CD4-positive, alpha-beta T cell treated with Interferon alpha-2 for 1 hour (primary cell): ENCODE data around the gene OGA.

Source experiments
- DNase-seq, 2 donors: peaks; one replicate each; pipeline ENCODE4 v3.0.0-alpha.2; 2020 to 2022

The OGA gene

DNA sequence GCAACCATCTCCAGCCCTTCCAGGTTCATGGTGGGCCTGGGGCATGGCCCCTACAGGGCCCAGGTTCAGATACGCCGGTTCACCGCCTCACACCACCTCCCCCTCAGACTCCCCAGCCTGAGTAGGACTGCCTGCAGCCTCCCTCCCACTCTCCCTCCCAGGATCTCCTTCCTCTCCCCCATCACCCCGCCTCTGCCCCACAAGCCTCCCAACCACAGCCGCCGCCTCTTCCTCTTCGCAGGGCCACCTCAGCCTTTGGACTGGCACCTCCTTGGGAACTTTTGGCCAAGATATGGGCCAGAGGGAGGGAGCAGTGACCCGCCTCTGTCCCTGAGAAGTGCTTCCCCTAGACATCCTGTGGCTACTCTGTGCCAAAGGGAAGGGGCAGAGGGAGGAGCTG lies 16.1 kb upstream of the OGA start:
- peak in 1 of 2 donors; percentile 37 for DNase-seq

DNA sequence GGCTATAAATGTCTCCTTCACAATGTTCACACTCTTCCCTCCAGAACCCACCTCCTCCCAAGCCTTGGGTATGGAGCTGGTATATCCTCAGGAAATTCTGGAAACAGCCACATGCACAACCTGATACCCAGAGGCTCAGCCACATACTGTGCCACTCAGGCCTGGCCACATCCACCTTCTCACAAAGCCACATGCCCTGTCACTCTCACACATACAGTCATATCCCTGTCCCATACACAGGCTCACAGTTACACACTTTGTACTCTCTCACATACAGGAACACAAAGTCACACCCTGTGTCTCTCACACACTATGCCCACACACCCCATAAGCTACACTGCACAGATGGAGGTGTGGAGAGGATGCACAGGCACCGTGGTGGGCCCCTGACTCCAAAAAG lies 15.2 kb upstream of the OGA start:
- no peak for DNase-seq

DNA sequence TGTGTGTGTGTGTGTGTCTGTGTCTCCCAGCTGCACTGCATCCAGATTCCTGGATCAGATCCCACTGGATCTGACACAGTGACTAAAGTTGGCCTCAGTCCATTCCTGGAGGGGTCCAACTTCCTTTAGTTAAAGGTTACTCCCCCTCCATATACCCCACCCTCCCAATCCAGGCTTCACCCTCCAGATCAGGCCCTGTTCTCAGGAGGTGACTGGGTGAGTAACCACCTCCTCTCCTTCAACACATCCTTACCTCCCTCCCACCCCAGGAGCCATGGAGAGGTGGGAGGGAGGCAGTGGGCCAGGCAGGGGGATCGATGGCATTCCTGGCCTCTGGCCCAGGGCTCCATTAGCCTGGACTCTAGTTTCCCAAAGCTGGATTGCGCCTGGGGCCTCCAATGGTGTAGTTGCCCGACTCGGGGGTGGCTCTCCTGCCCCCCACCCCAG lies 14.1 kb upstream of the OGA start:
- no peak for DNase-seq

DNA sequence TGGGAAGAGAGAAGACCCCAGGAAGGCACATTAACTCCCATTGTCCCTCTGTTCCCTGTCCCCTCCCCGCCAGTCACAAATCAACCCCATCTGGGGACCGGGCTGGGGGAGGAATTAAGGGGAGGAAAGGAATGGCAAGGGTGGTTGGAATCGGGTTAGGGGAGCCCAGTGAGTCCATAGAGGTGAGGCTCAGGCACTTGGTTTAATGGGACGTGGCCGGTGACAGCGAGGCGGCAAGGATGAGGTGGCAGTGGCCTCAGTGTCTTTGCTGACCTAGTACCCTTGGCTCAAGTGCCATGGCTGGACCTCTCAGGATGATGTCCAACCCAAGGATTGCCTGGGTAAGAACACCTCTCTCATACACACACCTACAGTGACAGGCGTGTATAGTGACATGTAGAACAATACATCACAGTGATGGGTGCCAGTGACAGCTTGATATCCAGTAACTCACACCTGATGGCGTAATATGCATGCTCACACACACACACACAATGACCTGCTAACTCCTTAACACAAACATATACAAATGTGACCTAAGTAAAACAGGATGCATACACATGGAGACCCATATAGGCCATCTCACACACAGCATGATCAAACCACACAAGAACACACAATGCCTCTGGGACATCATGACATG lies 13.0 kb upstream of the OGA start:
- DNase-seq = no peak

DNA sequence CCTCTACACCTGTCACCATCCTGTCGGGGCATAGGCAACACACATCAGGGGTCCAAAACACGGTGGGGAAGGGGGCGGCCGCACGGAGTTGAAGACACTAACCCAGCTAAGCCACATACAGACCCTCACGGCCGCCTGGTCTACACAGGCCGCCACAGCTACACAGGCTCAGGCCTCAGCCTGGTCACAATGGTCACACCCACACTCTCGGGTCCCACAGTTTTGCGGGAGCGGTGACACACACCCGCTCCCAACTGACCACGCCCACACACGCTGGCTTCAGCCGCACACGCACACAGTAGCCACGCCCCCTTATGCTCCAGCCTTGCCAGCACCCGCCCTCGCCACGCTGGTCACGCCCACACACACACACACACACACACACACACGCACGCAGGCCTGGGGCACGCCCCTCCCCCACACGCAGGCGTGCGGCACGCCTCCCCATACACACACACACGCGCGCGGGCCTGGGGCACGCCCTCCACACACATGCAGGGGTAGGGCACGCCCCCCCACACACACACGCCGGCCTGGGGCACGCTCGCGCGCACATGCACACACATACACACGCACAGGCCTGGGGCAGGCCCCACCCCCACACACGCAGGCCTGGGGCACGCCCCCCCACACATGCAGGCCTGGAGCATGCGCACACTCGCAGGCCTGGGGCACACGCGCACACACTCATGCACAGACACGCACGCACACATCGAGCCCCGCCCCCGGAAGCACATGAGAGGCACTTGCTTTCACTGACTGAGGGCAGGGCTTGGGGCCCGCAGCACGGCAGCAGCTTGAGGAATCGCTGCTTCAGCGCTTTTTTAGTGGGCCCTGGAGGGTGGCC lies 12.3 kb upstream of the OGA start:
- DNase-seq = peak; percentile 95

DNA sequence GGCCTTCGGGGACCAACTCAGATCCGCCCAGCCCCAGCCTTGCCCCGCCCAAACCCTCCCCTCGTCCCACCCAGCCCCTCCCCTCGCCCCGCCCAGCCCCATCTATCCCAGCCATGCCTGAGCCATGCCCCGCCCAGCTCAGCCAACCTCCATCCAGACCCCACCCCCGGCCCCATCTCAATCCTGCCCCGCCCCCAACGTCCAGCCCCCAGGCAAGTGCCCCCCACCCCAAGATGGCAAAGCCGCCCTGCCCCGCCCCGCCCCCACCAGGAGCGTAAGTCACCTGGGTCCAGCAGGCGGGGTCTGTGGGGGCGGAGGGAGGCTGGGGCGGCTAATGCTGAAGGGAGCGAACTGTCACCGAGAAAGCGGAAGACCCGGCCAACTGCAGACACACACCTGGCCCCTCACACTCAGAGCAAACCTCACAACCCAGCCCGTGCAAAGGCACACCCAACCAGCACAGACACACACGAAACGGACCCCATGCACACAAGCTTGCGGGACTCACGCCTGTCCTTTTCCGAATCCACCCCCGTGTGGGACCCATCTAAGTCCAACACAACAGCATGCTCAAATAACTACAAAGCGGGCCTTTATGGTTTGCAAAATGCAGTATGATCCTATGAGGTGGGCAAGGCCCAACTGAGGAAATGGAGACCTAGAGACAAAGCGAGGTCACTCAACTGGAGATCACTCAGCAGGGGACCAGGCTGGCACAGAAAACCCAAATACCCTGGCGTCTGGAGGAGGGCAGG lies 11.5 kb upstream of the OGA start:
- DNase-seq = peak; percentile 82 to 84

DNA sequence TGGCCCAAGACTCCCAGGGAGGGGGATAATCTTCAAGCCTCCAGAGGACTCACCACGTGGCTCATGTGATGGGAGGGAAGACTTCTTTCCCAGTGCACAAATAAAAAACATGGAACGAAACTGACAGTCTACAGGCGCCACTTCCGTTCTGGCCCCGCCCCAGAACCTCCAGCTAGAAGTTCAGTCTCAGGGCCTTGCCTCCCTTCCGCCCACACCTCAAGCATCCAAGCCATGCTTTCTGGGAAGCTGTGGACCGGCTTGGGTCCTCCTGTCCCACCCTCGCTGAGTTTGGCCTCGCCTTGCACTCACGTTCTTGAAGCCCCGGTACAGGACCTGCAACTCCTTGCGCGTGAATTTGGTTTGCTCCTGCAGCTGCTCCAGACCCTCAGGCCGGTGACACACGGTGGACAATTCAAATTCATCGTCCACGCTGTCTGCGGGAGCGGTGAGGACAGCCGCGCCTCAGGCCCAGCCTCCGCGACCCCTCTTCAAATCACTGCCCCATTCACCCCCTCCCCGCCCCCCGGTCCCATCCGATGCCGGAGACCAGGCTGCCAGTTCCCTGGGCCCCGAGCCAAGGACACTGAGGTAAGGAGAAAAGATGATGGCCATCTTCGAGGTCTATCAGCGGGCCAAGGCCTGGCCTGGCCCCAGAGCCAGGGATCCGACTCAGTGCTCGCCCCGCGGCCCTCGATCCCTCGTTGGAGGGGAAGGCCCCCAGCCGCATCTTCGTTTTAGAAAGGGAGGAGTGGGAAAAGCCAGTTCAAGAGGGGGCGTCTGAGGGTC lies 10.7 kb upstream of the OGA start:
- DNase-seq = no peak

DNA sequence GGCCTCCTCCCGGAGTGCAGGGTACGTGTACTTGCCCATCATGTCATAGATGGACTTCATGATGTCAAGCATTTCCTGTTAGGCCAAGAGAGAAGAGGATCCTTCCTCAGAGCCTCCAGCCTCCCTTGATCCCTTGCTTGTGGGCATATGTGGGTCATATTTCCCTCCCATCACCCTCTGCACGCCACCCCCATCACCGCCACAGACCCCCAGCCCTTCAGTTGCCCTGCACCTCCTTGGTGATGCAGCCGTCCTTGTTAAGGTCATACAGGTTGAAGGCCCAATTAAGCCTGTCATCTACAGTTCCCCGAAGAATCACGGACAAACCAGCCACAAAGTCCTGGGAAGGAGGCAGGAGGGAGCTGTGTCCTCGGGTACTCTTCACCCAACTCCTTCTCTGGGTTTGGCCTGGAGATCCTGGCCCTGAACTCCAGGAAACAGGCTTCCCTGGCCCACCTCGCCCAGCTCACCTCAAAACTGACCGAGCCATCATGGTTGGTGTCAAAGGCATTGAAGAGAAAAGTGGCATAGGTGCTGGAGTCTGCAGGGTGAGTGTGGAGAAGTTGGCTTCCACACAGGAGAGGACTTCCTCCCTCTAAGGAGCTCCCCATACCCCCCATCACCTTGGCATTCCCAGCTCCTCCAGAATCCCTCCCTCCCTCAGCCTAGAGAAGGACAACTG lies 9.8 kb upstream of the OGA start:
- DNase-seq = no peak

DNA sequence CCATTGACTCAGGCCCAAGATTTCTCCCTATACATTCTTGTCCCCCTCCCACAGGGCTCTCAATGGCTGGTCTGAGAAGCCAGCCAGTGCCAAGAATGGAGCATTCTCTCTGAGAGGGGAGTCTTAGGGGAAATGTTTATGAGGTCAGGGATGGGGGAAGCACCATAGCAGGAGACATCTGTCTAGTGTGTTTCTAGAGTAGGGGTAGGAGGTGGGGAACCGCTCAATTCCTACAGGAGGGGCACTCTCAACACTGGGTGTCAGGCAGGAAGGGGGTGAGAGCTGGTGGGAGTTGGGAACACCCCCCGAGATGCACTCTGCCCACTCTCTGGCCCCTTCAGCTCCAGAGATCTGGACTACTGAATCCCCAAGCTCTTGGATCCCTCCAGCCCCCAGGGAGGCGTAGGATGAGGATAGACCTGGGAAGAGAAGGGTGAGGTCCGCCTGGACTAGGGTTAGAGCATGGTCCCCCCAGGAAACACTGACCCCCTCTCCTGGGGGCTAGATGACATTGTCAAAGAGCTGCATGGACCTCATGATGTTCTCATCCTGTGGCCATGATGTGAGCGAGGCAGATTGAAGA lies 8.7 kb upstream of the OGA start:
- DNase-seq = no peak

DNA sequence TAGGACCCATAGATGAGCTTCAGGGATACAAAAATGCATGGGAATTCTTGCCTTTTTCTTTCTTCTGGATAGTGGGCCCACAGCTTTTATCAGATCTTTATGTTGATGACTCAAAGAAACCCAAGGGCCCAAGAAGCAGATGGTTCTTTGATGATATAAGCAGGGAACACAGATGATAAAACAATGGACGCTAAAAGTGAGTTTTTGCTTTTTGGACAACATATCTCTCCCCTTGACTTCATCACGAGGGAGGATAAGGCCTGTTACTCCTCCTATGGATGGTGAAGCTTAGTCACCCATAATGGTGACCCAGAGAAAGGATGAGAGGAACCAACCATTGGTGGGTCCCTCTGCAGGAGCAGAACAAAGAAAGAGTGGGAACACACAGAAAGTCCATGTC lies 6.5 kb upstream of the OGA start:
- DNase-seq = no peak

DNA sequence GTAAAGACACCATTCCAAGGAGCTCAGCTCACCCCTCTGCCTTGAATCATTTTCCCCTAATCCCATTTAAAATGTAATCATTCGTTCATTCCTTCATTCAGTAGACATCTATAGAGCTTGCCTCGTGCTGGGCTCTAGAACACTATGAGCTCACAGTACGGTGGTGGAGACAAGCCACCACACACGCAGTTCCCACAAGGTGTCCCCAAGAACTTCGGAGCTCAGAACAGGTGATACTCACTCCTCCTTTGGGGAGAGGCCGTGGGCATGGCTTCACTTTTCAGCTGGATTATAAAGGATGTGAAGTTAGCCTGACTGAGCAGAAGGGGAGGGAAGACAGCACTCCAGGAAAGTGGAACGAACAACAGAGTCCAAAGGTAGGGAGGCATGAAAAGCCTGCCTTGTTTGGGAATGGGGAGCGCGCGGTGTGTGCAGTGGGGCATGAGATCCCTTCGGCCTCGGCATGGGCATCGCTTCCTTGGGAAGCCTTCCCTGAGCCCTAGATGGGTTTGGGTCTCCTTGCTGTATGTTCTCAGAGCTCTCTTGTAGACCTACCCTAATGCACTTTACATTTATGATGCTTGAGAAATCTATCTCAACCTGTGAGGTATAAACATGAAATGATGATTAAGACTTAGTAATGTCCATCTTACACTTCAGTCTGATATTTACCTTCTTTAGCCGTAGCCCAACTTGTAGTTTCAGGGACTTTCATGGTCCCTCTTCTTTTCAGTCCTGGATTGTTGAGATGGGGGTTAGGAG lies 809 bp upstream of the OGA start:
- DNase-seq = no peak

DNA sequence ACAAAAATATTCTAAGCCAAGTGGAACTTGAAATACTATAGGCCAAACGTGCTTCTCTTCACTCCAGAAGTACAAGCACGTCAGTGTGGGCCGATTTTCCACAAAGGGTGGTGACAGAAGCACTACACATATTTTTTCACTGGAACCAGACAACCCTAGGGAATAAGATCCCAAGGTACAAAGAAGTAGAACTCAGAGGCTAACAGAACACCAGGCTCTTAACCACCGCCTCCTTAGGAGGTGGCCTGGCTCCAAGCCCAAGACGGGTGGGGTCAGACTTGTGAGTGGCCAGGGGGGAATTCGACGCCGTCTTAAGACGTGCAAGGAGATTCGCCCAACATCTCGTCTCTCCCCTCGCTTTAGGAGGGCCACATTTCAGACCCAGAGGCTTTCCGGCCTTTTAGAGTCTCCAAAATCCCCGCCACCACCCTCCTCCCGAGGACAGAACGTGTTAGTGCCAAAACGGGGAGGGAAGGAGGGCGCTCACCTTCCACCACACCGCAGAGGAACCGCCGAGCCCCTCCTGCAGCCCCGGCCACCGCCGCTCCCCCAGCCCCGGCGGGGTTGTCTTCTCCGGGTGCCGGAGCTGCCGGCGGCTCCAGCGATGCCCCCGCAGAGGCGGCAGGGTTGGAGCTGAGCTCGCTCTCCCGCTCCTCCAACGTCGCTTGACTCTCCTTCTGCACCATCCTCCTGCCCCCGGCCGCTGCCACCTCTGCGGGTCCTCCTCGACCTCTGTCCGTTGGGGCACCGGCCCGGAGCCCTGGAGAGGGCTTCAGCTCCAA lies 716 bp downstream of the OGA start:
- peak in 1 of 2 donors; percentile 35 for DNase-seq

DNA sequence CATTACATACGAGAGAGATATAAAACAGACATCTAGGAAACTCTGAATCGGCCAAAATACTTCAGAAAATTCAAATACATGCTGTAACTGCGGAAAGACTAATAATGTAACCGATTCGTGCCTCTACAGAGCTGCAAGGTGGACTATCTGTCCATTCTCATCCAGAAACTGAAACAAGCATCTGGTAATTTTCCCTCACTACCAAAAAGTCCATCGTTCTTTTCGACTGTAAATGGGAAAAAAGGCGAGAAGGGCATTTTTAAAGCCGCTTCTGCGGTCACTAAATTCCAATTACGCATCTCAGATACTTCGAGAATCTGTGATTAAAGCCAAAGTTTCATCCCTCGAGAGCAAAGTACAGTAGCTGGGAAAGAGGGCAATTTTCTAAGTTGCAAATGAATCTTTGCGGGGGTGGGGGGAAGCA lies 1.3 kb downstream of the OGA start:
- no peak for DNase-seq

DNA sequence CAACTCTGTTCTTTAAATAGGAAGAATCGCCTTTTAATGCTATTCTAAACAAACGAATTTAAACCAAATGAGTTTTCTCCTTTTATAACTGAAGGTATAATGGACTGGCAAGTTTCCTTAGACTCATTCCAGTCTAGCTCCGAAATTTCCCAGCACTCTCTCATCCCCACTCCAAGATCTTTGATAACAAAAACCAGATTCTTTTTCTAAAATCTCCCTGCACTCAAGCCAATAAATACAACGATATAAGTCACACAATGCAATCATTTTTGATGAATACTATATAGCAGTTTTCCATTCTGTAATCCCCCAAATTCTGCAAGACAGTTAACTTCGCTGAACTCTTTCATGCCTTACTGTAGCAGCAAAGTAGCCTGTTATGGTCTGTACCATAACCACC lies 1.9 kb downstream of the OGA start:
- no peak for DNase-seq

DNA sequence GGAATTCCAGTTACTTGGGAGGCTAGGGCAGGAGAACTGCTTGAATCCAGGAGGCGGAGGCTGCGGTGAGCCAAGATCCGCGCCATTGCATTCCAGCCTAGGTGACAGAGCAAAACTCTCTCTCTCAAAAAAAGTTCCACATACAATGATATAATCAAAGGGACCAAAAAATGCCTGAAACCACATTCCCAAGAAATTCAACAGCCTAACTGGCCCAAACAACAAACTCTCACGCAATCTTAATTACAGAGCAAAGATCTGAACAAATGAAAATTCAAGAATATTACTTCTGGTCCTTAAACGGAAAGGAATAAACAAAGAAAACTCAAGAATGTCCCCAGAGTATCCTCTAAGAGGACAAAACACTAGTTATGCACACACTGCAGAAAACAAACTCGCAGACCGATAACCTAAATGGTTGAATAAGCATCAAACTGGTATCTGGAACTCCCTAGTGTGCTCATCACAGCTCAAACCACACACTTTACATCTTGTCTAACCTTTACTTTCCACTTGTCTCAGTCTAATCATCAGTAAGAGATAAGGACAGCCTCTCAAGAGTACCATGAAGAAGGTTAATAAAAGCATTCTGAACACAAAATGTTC lies 3.7 kb downstream of the OGA start:
- peak in 1 of 2 donors; percentile 16 for DNase-seq

DNA sequence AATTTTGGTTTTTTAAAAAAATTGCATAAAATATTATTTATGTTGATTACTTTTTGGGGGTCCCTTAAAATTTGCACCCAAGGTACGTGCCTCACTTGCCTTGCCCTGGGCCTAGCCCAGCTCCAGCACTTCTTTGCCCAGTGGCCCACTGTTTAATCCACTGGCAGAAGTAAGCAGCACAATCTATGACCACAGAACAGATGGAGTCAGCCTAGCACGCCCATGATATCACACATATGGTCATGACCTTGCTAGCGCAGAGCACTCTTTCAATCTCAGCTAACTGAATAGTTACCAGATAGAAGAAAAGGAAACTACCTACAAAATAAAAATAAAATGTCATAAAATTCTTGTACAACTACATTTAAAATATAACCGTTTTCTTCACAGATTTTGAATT lies 5.6 kb downstream of the OGA start:
- no peak for DNase-seq

DNA sequence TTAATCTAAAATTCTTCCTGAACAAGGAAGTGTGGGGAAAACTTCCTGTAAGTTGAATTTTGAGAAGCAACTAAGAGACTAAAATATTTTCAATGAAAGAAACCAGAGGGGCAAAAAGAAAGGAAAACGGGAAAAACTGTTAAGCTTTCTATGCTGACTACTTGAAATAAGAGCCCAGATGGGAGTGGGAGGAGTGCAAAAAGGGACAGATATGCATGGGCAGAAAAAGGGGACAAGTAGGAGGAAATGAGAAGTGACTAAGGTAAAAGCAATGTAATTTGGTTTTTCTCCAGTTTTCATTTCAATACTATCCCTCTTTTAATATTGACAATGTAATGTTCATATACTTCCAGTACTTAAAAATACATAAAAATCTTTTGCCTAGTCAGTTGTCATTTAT lies 11.1 kb downstream of the OGA start:
- DNase-seq = no peak

DNA sequence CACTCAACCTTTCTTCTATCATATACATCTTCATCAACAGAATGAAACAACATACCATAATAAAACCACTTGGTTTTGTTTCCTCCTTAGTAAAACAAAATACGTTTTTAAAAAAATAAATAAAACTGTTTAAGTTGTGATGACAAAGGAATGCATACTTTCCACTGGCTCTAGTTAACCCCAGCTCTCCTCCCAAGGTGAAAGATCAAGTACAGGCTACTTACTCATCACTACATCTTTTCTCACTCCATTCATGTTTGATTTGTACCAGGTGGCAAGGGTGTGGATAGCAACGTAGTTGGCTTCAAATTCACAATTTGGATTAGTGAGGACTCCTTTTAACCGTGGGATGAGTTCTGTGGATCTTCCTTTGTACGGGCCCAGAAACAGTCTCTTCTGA lies 14.7 kb downstream of the OGA start:
- no peak for DNase-seq

DNA sequence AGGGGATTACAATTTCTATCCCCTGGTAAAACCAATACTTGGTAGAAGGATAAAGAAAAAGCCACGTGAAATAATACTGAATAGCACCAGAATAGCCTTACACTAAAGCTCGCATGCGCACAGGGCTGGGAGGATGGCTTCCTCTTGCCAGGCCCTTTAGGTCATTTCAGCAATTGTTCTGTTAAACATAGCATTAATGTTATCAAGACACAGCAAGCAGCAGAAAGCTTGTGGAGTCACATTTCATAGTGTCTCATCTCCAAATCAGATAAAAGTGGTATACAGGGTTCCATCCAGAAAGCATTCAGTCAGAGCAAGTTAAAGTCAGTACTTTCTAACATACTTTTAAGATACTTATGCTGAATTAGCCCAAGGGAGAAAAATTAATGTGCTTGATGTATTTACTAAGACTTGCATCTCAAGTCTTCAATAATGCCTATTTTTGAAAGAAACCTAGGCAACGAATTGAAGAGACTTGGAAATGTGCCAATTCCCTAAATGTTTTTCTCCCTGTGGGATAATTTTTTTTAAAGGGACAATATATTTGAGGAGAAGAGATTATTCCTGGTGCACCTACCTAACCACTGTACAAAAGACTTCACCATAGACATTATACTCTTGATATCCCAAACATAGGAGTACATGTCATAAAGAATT lies 20.7 kb downstream of the OGA start:
- no peak for DNase-seq
